MM.1S (cell line): ENCODE data around the gene ZNF445.

ENCODE experiments used
- DNase-seq: peaks from one replicate; pipeline ENCODE4 v3.0.0-alpha.2; 2015
- H2AFZ ChIP-seq: fragments of 300-600 bp; sonication (generic); 2 replicates; pipeline ENCODE4 v1.6.0; 2016; ENCODE audit warnings: antibody characterized with exemption, low read length
- H3F3A ChIP-seq: fragments of 300-600 bp; sonication (generic); 2 replicates; pipeline ENCODE4 v1.6.1; 2016; ENCODE audit warnings: mild to moderate bottlenecking, antibody characterized with exemption, low read length, moderate library complexity, mixed read lengths; ENCODE audit not compliant: insufficient read depth
- H3K27ac ChIP-seq: fragments of 300-600 bp; sonication (generic); 2 replicates; pipeline ENCODE4 v1.5.1; 2016; ENCODE audit warnings: mild to moderate bottlenecking, low read length
- H3K27me3 ChIP-seq: fragments of 300-600 bp; sonication (generic); replicated peaks from 2 replicates; pipeline ENCODE4 v1.6.0; 2016; ENCODE audit warnings: low read length; ENCODE audit not compliant: insufficient read depth
- H3K36me3 ChIP-seq: fragments of 300-600 bp; sonication (generic); replicated peaks from 2 replicates; pipeline ENCODE4 v1.6.1; 2016; ENCODE audit warnings: mild to moderate bottlenecking, low read length, mixed read lengths; ENCODE audit not compliant: insufficient read depth
- H3K4me1 ChIP-seq: fragments of 300-600 bp; sonication (generic); 2 replicates; pipeline ENCODE4 v1.6.1; 2016; ENCODE audit warnings: low read length, mixed read lengths
- H3K4me2 ChIP-seq: fragments of 300-600 bp; sonication (generic); 2 replicates; pipeline ENCODE4 v1.6.0; 2016; ENCODE audit warnings: low read depth, low read length
- H3K4me3 ChIP-seq: fragments of 300-600 bp; sonication (generic); 2 replicates; pipeline ENCODE4 v1.5.1; 2016; ENCODE audit warnings: low read length, mixed read lengths
- H3K79me2 ChIP-seq: fragments of 300-600 bp; sonication (generic); 2 replicates; pipeline ENCODE4 v1.6.1; 2016; ENCODE audit warnings: mixed run types, low read length, mixed read lengths
- H3K9ac ChIP-seq: fragments of 300-600 bp; sonication (generic); 2 replicates; pipeline ENCODE4 v1.6.1; 2016; ENCODE audit warnings: low read length, mixed read lengths
- H3K9me2 ChIP-seq: fragments of 300-600 bp; sonication (generic); replicated peaks from 2 replicates; pipeline ENCODE4 v1.6.1; 2016; ENCODE audit warnings: mild to moderate bottlenecking, low read length, mixed read lengths; ENCODE audit not compliant: insufficient read depth
- H3K9me3 ChIP-seq: fragments of 300-600 bp; sonication (generic); replicated peaks from 2 replicates; pipeline ENCODE4 v1.6.1; 2016; ENCODE audit warnings: mild to moderate bottlenecking, low read length, mixed read lengths; ENCODE audit not compliant: insufficient read depth
- H4K20me1 ChIP-seq: fragments of 300-600 bp; sonication (generic); 2 replicates; pipeline ENCODE4 v1.6.1; 2016; ENCODE audit warnings: mild to moderate bottlenecking, low read length, moderate library complexity, mixed read lengths; ENCODE audit not compliant: insufficient read depth
- CTCF ChIP-seq: fragments of 300-600 bp; sonication (generic); IDR thresholded peaks from 2 replicates; pipeline ENCODE4 v1.5.1; 2016; ENCODE audit warnings: antibody characterized with exemption, low read length, mixed read lengths
- EZH2 ChIP-seq: fragments of 300-600 bp; sonication (generic); optimal IDR thresholded peaks from 2 replicates; pipeline ENCODE3; 2017; ENCODE audit warnings: low read depth, mild to moderate bottlenecking, antibody characterized with exemption, low read length, mixed read lengths
- EZH2phosphoT487 ChIP-seq: fragments of 300-600 bp; sonication (generic); IDR thresholded peaks from 2 replicates; pipeline ENCODE4 v1.6.1; 2018; ENCODE audit warnings: antibody characterized with exemption, low read length

Gene ZNF445

GRCh38 chr3:44521721-44522120, 44.3 kb upstream of the ZNF445 start:
- no peak overlapping the region for H3K9ac ChIP-seq
- H2AFZ ChIP-seq = no peak overlapping the region
- H3K9me3 ChIP-seq = no peaks in the 10 kb centered on the region
- no peaks in the 10 kb centered on the region for H3K36me3 ChIP-seq
- TF ChIP-seq EZH2 (no peak), EZH2phosphoT487 (no peak), CTCF (no peak)
- H3K4me2 ChIP-seq = no peak overlapping the region
- H3K4me3 ChIP-seq = no peak overlapping the region
- H4K20me1 ChIP-seq = no peaks in the 10 kb centered on the region
- H3K4me1 ChIP-seq = no peaks in the 10 kb centered on the region
- no peaks in the 10 kb centered on the region for H3F3A ChIP-seq
- no peaks in the 10 kb centered on the region for H3K9me2 ChIP-seq
- no peaks in the 10 kb centered on the region for H3K79me2 ChIP-seq
- H3K27me3 ChIP-seq = no peaks in the 10 kb centered on the region
- H3K27ac ChIP-seq = no peak overlapping the region
- no peak for DNase-seq

- H4K20me1 ChIP-seq = no peaks in the 10 kb centered on the region
- H3F3A ChIP-seq = no peaks in the 10 kb centered on the region
- no peaks in the 10 kb centered on the region for H3K9me3 ChIP-seq
- H3K36me3 ChIP-seq = no peaks in the 10 kb centered on the region
- DNase-seq = no peak
- no peaks in the 10 kb centered on the region for H3K9me2 ChIP-seq
- no peaks in the 10 kb centered on the region for H3K79me2 ChIP-seq
- no peak overlapping the region for H3K4me2 ChIP-seq
- no peaks in the 10 kb centered on the region for H3K27me3 ChIP-seq
- no peak overlapping the region for H3K27ac ChIP-seq
- H2AFZ ChIP-seq = no peak overlapping the region
- H3K4me3 ChIP-seq = no peak overlapping the region
- no peak for TF ChIP-seq EZH2
- H3K4me1 ChIP-seq = no peaks in the 10 kb centered on the region
- H3K9ac ChIP-seq = no peak overlapping the region
Observed at GRCh38 chr3:44518782-44519156, 41.3 kb upstream of the ZNF445 start.

GRCh38 chr3:44516230-44516629, 38.8 kb upstream of the ZNF445 start:
- no peaks in the 10 kb centered on the region for H3K9me3 ChIP-seq
- no peaks in the 10 kb centered on the region for H4K20me1 ChIP-seq
- H3K27ac ChIP-seq = no peak overlapping the region
- H3F3A ChIP-seq = peaks cover under 1% of the 10 kb centered on the region; the same call in 1 of the 2 replicates
- no peaks in the 10 kb centered on the region for H3K9me2 ChIP-seq
- H3K4me1 ChIP-seq = peaks cover 3% of the 10 kb centered on the region
- no peaks in the 10 kb centered on the region for H3K36me3 ChIP-seq
- no peak for DNase-seq
- TF ChIP-seq EZH2 = no peak
- TF ChIP-seq EZH2phosphoT487 = no peak
- TF ChIP-seq CTCF = no peak
- no peak overlapping the region for H3K4me2 ChIP-seq
- no peaks in the 10 kb centered on the region for H3K79me2 ChIP-seq
- no peaks in the 10 kb centered on the region for H3K27me3 ChIP-seq
- no peak overlapping the region for H3K4me3 ChIP-seq
- H2AFZ ChIP-seq = no peak overlapping the region
- no peak overlapping the region for H3K9ac ChIP-seq

GRCh38 chr3:44513513-44513912, 36.0 kb upstream of the ZNF445 start:
- H3K4me2 ChIP-seq = no peak overlapping the region
- peaks cover 13% of the 10 kb centered on the region for H3K4me1 ChIP-seq
- no peaks in the 10 kb centered on the region for H3K9me2 ChIP-seq
- no peaks in the 10 kb centered on the region for H3K36me3 ChIP-seq
- H3K4me3 ChIP-seq = no peak overlapping the region
- H3K9ac ChIP-seq = no peak overlapping the region
- H3K27ac ChIP-seq = no peak overlapping the region
- no peaks in the 10 kb centered on the region for H3K9me3 ChIP-seq
- DNase-seq = no peak
- H3K79me2 ChIP-seq = peaks cover 18% of the 10 kb centered on the region
- no peak overlapping the region for H2AFZ ChIP-seq
- peaks cover 11% of the 10 kb centered on the region for H3F3A ChIP-seq
- TF ChIP-seq EZH2phosphoT487 = no peak
- no peak for TF ChIP-seq CTCF
- TF ChIP-seq EZH2 = no peak
- no peaks in the 10 kb centered on the region for H3K27me3 ChIP-seq
- H4K20me1 ChIP-seq = no peaks in the 10 kb centered on the region
